MCF 10A (cell line): ENCODE measurements around the gene GNA15. TPM values are rescaled to one million over a fixed set of nuclear protein-coding genes. Genes with fewer than 3 reads are reported as not detected.

Source experiments
- BruUV-seq: library from RNA; stranded (reverse); fragments of 400-500 nt; replicated peaks from 2 replicates; lab custom pipeline; 2021; lab: Mats Ljungman, UMichigan
- CTCF ChIA-PET: fragments of 300-600 bp; sonication (Branson Sonifier 250); formaldehyde crosslinking; extraction: SDS; loops from one replicate; lab custom pipeline; 2021; ENCODE audit warnings: antibody characterized with exemption, inconsistent platforms; lab: Yijun Ruan, JAX
- POLR2A ChIA-PET: fragments of 300-600, 350-650 bp; sonication (Branson Sonifier 250); formaldehyde crosslinking; extraction: SDS; loops from one replicate; lab custom pipeline; 2020; ENCODE audit warnings: antibody characterized with exemption, inconsistent platforms; lab: Yijun Ruan, JAX
- DNase-seq: peaks from one replicate; pipeline ENCODE4 v3.0.0-alpha.2; 2018; ENCODE audit not compliant: unreplicated experiment
- H3K27ac Mint-ChIP-seq: one replicate; pipeline ENCODE4 v1.8.0; 2022; ENCODE audit warnings: mild to moderate bottlenecking, low read depth, mixed read lengths; ENCODE audit not compliant: unreplicated experiment
- H3K27me3 Mint-ChIP-seq: one replicate; pipeline ENCODE4 v1.8.0; 2022; ENCODE audit warnings: mixed read lengths; ENCODE audit not compliant: insufficient read depth, unreplicated experiment
- H3K36me3 Mint-ChIP-seq: one replicate; pipeline ENCODE4 v1.8.0; 2022; ENCODE audit warnings: mild to moderate bottlenecking, moderate library complexity, mixed read lengths; ENCODE audit not compliant: insufficient read depth, unreplicated experiment
- H3K4me1 Mint-ChIP-seq: one replicate; pipeline ENCODE4 v1.8.0; 2022; ENCODE audit warnings: mixed read lengths; ENCODE audit not compliant: insufficient read depth, unreplicated experiment
- H3K4me3 Mint-ChIP-seq: one replicate; pipeline ENCODE4 v1.8.0; 2022; ENCODE audit warnings: mild to moderate bottlenecking, moderate library complexity, mixed read lengths; ENCODE audit not compliant: unreplicated experiment
- H3K9me3 Mint-ChIP-seq: one replicate; pipeline ENCODE4 v1.8.0; 2022; ENCODE audit warnings: mixed read lengths; ENCODE audit not compliant: unreplicated experiment
- CTCF ChIP-seq: fragments of 200-600 bp; IDR thresholded peaks from one replicate; pipeline ENCODE4 v1.8.0; 2022; ENCODE audit warnings: antibody characterized with exemption, mild to moderate bottlenecking; ENCODE audit not compliant: unreplicated experiment
- intact Hi-C: fragments of 100-400 bp; cut with micrococcal nuclease; formaldehyde crosslinking; loops from 2 replicates; pipeline ENCODE4 v1.14.1; 2022
- total RNA-seq: library from RNA; stranded (reverse); gene quantifications from 2 replicates; pipeline ENCODE4 v1.2.3, GENCODE V29; 2022

GNA15 gene
- total RNA-seq, 1 experiment from 2014 or later = 47.1 TPM

- BruUV-seq = no TSS peak
- POLR2A ChIA-PET = interaction anchor here (0.7 to 2.0 kb wide), 11 partner anchors 10 to 916 kb away, joined by 3 to 11 read pairs (median 3); partner anchors contain the start of genes NCLN and TLE5
- peak; percentile 93 for DNase-seq
- Mint-ChIP-seq H3K4me1 (peaks cover 21% of the 10 kb centered on the region), H3K9me3 (no peaks in the 10 kb centered on the region), H3K27me3 (no peaks in the 10 kb centered on the region), H3K27ac (peak overlapping the region; percentile 97), H3K36me3 (peaks cover 15% of the 10 kb centered on the region), H3K4me3 (peak overlapping the region; percentile 63)
- CTCF ChIA-PET = interaction anchor here (0.6 to 2.2 kb wide), 7 partner anchors 10 to 905 kb away, joined by 3 to 10 read pairs (median 3); no protein-coding TSS in a partner anchor
- no peak for TF ChIP-seq CTCF
- intact Hi-C loops = no loop called here
These were observed 6.4 kb downstream of the GNA15 start for GRCh38 chr19:3142292-3142670.

- TF ChIP-seq CTCF = no peak
- POLR2A ChIA-PET = interaction anchor here (0.7 to 2.0 kb wide), 9 partner anchors 9 to 915 kb away, joined by 3 to 10 read pairs (median 3); partner anchors contain the start of genes NCLN and TLE5
- peak overlapping the region; percentile 63 for H3K4me3 Mint-ChIP-seq
- H3K36me3 Mint-ChIP-seq = peaks cover 17% of the 10 kb centered on the region
- no peaks in the 10 kb centered on the region for H3K27me3 Mint-ChIP-seq
- CTCF ChIA-PET = interaction anchor here (0.6 to 2.2 kb wide), 7 partner anchors 9 to 1055 kb away, joined by 3 to 10 read pairs (median 3); no protein-coding TSS in a partner anchor
- no TSS peak for BruUV-seq
- no peaks in the 10 kb centered on the region for H3K9me3 Mint-ChIP-seq
- DNase-seq = no peak
- intact Hi-C loops = no loop called here
- peak overlapping the region; percentile 97 for H3K27ac Mint-ChIP-seq
- peaks cover 21% of the 10 kb centered on the region for H3K4me1 Mint-ChIP-seq
These were observed 7.0 kb downstream of the GNA15 start for GRCh38 chr19:3142781-3143337.

GRCh38 chr19:3145909-3146676 is 10.3 kb downstream of the GNA15 start:
- no peak for DNase-seq
- H3K36me3 Mint-ChIP-seq = peaks cover 27% of the 10 kb centered on the region
- no TSS peak for BruUV-seq
- peak overlapping the region; percentile 16 for H3K27ac Mint-ChIP-seq
- no peak for TF ChIP-seq CTCF
- peaks cover 9% of the 10 kb centered on the region for H3K4me1 Mint-ChIP-seq
- CTCF ChIA-PET = interaction anchor here (0.6 to 1.6 kb wide), 8 partner anchors 10 to 173 kb away, joined by 3 to 8 read pairs (median 5); partner anchors contain the start of gene GNA15
- H3K9me3 Mint-ChIP-seq = no peaks in the 10 kb centered on the region
- intact Hi-C loops = no loop called here
- H3K4me3 Mint-ChIP-seq = no peak overlapping the region
- POLR2A ChIA-PET = no interaction called here
- H3K27me3 Mint-ChIP-seq = no peaks in the 10 kb centered on the region

- H3K27me3 Mint-ChIP-seq = no peaks in the 10 kb centered on the region
- peak overlapping the region; percentile 16 for H3K27ac Mint-ChIP-seq
These were observed 10.9 kb downstream of the GNA15 start for GRCh38 chr19:3146677-3147100.

More at GRCh38 chr19:3146677-3147100, 10.9 kb downstream of the GNA15 start:
- intact Hi-C loops = no loop called here
- DNase-seq = peak; percentile 28
- BruUV-seq = no TSS peak
- TF ChIP-seq CTCF = peak; percentile 88
- POLR2A ChIA-PET = no interaction called here
- H3K36me3 Mint-ChIP-seq = peaks cover 27% of the 10 kb centered on the region
- no peaks in the 10 kb centered on the region for H3K9me3 Mint-ChIP-seq
- no peak overlapping the region for H3K4me3 Mint-ChIP-seq
- CTCF ChIA-PET = interaction anchor here (0.6 to 1.6 kb wide), 7 partner anchors 11 to 207 kb away, joined by 3 to 8 read pairs (median 5); partner anchors contain the start of gene GNA15
- peaks cover 9% of the 10 kb centered on the region for H3K4me1 Mint-ChIP-seq
